ENCODE results near the gene RPS6KA4. TPM values are rescaled to one million over a fixed set of nuclear protein-coding genes. Genes with fewer than 3 reads are reported as not detected.
"Not testable (repeated sequence)": the region's sequence is repeated elsewhere in the genome, so short reads cannot be mapped to it uniquely, and the experiment has no call there.

RPS6KA4 gene
- total RNA-seq, 2 experiments from 2014 or later, result 31.1 to 41.9 TPM

DNA sequence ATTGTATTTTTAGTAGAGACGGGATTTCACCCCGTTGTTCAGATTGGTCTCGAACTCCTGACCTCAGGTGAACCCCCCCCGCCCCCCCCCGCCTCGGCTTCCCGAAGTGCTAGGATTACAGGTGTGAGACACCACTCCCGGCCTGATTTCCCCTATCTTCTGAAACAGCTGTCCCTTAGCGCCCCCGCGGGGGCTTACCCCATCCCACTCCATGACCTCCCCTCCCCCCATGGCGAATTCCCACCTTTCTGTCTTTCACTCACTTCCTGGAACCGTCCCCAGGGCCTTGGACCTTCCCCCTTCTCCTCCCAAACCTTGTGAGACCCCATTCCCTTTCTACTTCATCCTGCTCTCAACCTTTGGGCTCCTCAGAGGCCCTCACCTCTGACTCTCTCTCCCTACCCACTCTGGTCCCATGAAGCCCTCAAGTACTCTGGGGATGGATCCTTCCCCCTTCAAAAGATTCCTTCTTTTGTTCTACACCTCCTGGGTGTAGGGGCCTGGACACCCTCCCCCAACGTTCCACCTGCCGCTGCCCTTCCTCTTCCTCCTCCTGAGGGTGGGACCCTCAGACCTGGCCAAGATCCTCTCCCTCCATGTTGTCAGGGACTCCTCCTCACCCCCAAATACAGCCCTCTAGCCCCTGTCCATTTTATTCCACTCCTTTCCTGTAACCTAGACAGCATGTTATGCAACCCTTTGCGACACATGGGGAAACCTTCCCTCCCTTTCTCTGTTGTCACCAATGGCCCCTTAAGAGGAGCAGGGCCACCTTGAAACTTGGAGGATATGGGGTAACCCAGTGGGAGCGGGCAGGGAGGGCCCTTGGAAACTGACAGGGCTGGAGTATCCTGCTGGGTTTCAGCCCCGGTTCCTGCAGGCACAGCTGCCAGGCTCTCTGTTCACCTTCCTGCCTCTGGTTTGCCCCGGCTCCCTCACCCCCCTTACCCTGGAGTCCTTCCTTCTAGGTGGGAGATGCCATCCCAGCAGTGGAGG is 39.9 kb upstream of the RPS6KA4 start:
- H3K9me3 Mint-ChIP-seq (ENCODE audit: low read depth), result no peaks in the 10 kb centered on the region
- peak overlapping the region; percentile 95 for H3K4me3 Mint-ChIP-seq
- H3K27me3 Mint-ChIP-seq, result no peaks in the 10 kb centered on the region
- peak overlapping the region; percentile 100 for H3K27ac Mint-ChIP-seq
- H3K4me1 Mint-ChIP-seq, result peaks cover 39% of the 10 kb centered on the region
- ATAC-seq (no peak), DNase-seq (peak; percentile 41)
- H3K36me3 Mint-ChIP-seq, result peaks cover 19% of the 10 kb centered on the region
- CTCF ChIA-PET, result interaction anchor here (1.4 to 3.5 kb wide), 9 partner anchors 12 to 369 kb away, joined by 3 to 140 read pairs (median 10); partner anchors contain the start of genes FERMT3 and FKBP2

DNA sequence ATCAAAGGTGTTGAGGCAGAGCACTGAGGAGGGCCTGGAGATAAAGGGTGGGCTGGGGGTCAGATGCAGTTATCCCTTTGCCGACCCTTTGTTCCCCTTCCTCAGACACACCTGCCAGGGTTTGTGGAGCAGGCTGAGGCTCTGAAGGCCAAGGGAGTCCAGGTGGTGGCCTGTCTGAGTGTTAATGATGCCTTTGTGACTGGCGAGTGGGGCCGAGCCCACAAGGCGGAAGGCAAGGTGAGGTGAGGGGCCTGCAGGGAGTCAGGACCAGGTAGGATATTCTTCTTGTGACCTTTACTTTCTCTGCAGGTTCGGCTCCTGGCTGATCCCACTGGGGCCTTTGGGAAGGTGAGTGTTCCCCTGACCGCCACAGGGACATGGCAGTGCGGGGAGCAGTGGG is 38.4 kb upstream of the RPS6KA4 start:
- ATAC-seq (no peak), DNase-seq (no peak)
- CTCF ChIA-PET, result interaction anchor here (1.7 kb wide), 1 partner anchor 11 kb away, joined by 9 read pairs; no protein-coding TSS in a partner anchor
- Mint-ChIP-seq H3K9me3 (ENCODE audit: low read depth) (no peaks in the 10 kb centered on the region), H3K36me3 (peaks cover 16% of the 10 kb centered on the region), H3K4me1 (peaks cover 35% of the 10 kb centered on the region), H3K27me3 (no peaks in the 10 kb centered on the region), H3K4me3 (no peak overlapping the region), H3K27ac (no peak overlapping the region)

DNA sequence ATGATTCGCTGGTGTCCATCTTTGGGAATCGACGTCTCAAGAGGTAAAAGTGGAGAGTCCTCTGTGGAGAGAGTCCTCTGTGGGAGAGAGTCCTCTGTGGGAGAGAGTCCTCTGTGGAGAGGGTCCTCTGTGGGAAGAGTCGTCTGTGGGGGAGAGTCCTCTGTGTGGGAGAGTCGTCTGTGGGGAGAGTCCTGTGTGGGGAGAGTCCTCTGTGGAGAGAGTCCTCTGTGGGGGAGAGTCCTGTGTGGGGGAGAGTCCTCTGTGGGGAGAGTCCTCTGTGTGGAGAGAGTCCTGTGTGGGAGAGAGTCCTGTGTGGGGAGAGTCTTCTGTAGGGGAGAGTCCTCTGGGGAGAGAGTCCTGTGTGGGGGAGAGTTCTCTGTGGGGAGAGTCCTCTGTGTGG is 37.9 kb upstream of the RPS6KA4 start:
- DNase-seq (no peak), ATAC-seq (no peak)
- H3K36me3 Mint-ChIP-seq, result peaks cover 16% of the 10 kb centered on the region
- peak overlapping the region; percentile 52 for H3K27ac Mint-ChIP-seq
- CTCF ChIA-PET, result interaction anchor here (3.5 kb wide), 1 partner anchor 11 kb away, joined by 13 read pairs; no protein-coding TSS in a partner anchor
- no peaks in the 10 kb centered on the region for H3K27me3 Mint-ChIP-seq
- no peak overlapping the region for H3K4me3 Mint-ChIP-seq
- no peaks in the 10 kb centered on the region for H3K9me3 Mint-ChIP-seq (ENCODE audit: low read depth)
- H3K4me1 Mint-ChIP-seq, result peaks cover 35% of the 10 kb centered on the region

DNA sequence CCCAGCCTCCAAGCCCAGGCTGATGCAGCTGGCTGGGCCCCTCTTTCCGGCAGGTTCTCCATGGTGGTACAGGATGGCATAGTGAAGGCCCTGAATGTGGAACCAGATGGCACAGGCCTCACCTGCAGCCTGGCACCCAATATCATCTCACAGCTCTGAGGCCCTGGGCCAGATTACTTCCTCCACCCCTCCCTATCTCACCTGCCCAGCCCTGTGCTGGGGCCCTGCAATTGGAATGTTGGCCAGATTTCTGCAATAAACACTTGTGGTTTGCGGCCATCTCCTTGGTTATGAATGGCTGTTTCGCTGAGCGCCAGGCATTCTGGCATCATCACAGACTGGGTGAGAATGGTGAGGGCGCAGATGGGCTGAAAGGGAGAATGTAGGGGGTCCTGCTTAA is 37.4 kb upstream of the RPS6KA4 start:
- Mint-ChIP-seq H3K4me3 (no peak overlapping the region), H3K9me3 (ENCODE audit: low read depth) (no peaks in the 10 kb centered on the region), H3K36me3 (peaks cover 16% of the 10 kb centered on the region), H3K27me3 (no peaks in the 10 kb centered on the region), H3K4me1 (peaks cover 31% of the 10 kb centered on the region), H3K27ac (no peak overlapping the region)
- ATAC-seq (no peak), DNase-seq (no peak)
- CTCF ChIA-PET, result interaction anchor here (3.5 kb wide), 1 partner anchor 10 kb away, joined by 13 read pairs; no protein-coding TSS in a partner anchor

DNA sequence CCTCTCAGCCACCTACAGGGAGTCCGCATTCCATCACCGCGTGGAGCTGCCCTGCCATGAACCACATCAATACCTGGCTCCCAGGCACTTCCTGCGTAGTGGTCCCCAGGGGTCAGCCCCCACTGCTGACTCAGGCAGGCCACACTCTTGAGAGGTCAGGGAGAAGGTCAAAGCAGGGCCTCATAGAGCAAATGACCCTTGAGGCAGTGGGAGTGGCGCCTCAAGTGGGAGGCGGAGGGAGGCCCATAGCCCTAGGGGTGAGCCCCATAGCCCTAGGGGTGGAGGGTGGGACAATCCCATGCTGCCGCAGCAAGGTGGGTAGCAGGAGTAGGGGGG is 36.1 kb upstream of the RPS6KA4 start:
- H3K9me3 Mint-ChIP-seq (ENCODE audit: low read depth), result no peaks in the 10 kb centered on the region
- H3K4me3 Mint-ChIP-seq, result no peak overlapping the region
- H3K27ac Mint-ChIP-seq, result no peak overlapping the region
- peaks cover 23% of the 10 kb centered on the region for H3K4me1 Mint-ChIP-seq
- H3K27me3 Mint-ChIP-seq, result no peaks in the 10 kb centered on the region
- H3K36me3 Mint-ChIP-seq, result peaks cover 11% of the 10 kb centered on the region
- DNase-seq, result no peak
- ATAC-seq, result no peak
- CTCF ChIA-PET, result interaction anchor here (3.5 kb wide), 1 partner anchor 9 kb away, joined by 13 read pairs; no protein-coding TSS in a partner anchor

DNA sequence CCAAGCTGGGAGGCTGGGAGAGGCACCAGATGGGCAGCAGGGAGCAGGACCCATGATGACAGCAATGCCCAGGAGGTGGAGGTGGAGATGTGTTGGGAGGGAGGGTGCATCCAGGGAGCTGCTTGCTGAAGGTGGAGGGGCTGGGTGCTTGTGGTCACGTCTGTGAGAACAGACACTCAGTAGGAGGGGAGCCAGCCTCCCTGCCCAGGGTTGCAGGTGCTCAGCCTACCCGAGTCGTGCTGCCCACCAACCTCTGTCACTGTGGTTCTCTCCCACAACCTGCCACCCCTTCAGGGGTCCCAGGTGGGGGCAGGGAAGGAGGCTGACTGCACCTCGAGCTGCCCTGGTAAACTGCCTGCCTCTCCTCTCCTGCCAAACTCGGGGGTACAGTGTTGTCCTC is 35.6 kb upstream of the RPS6KA4 start:
- Mint-ChIP-seq H3K4me1 (peaks cover 21% of the 10 kb centered on the region), H3K27ac (no peak overlapping the region), H3K27me3 (no peaks in the 10 kb centered on the region), H3K9me3 (ENCODE audit: low read depth) (no peaks in the 10 kb centered on the region), H3K4me3 (no peak overlapping the region), H3K36me3 (peaks cover 9% of the 10 kb centered on the region)
- ATAC-seq (no peak), DNase-seq (no peak)
- CTCF ChIA-PET, result interaction anchor here (3.5 kb wide), 1 partner anchor 8 kb away, joined by 13 read pairs; no protein-coding TSS in a partner anchor

DNA sequence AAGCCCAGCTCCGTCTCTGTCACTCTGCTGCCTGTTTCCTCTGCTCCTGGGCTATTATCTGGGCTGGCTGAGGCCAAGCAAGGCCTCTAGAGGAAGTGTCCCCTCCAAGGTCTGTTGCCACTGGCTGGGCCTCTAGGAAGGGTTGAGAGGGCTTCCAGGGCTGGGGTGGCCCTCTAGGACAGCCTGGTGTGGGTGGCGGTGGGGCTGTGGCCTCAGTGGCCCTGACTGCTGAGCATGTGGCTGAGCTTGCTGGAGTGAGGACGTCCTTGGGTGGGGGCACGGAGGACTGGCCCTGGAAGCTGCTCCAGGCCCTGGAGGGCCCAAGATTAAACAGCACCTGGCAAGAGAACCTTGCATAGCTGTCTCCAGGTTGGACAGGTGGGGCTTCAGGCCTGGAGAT is 35.0 kb upstream of the RPS6KA4 start:
- not testable (repeated sequence) for H3K9me3 Mint-ChIP-seq (ENCODE audit: low read depth); H3K27ac Mint-ChIP-seq; ATAC-seq; H3K4me3 Mint-ChIP-seq; H3K27me3 Mint-ChIP-seq; H3K36me3 Mint-ChIP-seq; DNase-seq
- H3K4me1 Mint-ChIP-seq, result peaks cover 19% of the 10 kb centered on the region
- CTCF ChIA-PET, result interaction anchor here (3.5 kb wide), 1 partner anchor 8 kb away, joined by 13 read pairs; no protein-coding TSS in a partner anchor

DNA sequence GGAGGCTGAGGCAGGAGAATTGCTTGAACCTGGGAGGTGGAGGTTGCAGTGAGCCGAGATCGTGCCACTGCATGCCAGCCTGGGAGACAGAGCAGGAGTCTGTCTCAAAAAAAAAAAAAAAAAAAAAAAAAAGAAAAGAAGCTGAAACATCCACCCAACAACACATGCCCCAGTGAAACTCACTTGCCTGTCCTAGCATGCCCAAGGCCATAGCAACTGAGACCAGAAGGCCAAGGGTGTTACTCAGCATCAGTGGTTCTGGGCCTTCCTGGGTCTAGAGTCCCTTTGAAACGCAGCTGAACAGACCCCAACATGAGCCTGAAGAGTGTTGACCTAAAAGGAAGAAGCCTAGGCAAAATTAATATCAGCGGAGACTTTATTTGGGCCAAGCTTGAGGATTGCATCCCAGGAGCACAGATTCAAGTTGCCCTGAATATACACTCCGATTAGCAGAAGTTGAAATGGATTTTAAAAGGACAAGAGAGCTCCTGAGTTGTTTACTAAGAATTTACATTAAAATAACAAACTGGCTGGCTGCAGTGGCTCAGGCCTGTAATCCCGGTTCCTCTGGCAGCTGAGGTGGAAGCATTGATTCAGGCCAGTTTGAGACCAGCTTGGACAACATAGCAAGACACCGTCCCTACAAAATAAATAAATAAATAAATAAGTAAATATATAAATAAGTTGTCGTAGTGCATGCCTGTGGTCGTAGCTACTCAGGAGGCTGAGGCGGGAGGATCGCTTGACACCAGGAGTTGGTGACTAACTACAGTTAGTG is 34.1 kb upstream of the RPS6KA4 start:
- H3K4me3 Mint-ChIP-seq, result no peak overlapping the region
- DNase-seq, result no peak
- no peaks in the 10 kb centered on the region for H3K9me3 Mint-ChIP-seq (ENCODE audit: low read depth)
- CTCF ChIA-PET, result interaction anchor here (0.9 to 3.5 kb wide), 2 partner anchors 7 to 20 kb away, joined by 3 to 13 read pairs; no protein-coding TSS in a partner anchor
- ATAC-seq, result no peak
- no peak overlapping the region for H3K27ac Mint-ChIP-seq
- peaks cover 13% of the 10 kb centered on the region for H3K4me1 Mint-ChIP-seq
- H3K27me3 Mint-ChIP-seq, result no peaks in the 10 kb centered on the region
- H3K36me3 Mint-ChIP-seq, result peaks cover 9% of the 10 kb centered on the region

DNA sequence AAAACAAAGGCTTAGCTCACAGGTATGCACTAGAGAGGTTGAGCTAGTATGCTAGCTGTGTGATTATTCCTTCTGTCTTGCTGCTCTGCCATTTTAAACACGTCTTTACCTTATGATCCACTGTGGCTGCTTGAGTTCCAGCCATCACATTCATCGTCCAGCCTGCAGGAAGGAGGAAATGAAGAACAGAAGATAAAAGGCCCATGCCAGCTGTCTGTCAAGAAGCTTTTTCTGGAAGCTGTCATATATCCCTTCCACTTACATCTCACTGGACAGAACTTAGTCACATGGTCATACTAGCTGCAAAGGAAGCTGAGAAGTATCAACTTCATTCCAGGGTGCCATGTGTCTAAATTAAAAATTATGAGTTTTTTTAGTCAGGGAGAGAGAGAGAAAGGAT is 31.6 kb upstream of the RPS6KA4 start:
- peaks cover 25% of the 10 kb centered on the region for H3K4me1 Mint-ChIP-seq
- H3K9me3 Mint-ChIP-seq (ENCODE audit: low read depth), result no peaks in the 10 kb centered on the region
- no peak overlapping the region for H3K27ac Mint-ChIP-seq
- no peaks in the 10 kb centered on the region for H3K27me3 Mint-ChIP-seq
- H3K36me3 Mint-ChIP-seq, result no peaks in the 10 kb centered on the region
- CTCF ChIA-PET, result interaction anchor here (1.2 to 1.4 kb wide), 2 partner anchors 10 to 13 kb away, joined by 3 to 4 read pairs; partner anchors contain the start of genes CCDC88B, PRDX5 and TRMT112
- H3K4me3 Mint-ChIP-seq, result no peak overlapping the region
- no peak for ATAC-seq
- no peak for DNase-seq

DNA sequence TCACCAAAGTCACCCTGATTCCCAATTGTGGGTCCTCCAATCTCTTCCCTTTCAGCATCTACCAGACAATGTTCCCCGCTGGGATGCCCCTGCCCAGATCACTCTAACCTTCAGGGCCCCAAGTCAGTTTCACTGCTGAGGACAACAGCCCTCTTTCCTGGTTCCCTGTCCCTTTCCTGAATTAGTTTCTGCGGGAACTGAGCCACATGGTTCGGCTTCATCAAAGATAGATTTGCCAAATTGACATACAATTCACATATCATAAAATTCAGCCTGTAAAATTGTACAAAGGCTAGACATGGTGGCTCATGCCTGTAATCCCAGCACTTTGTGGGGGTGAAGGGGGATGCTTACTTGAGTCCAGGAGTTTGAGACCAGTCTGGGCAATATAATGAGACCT is 31.0 kb upstream of the RPS6KA4 start:
- CTCF ChIA-PET, result interaction anchor here (1.2 to 1.4 kb wide), 2 partner anchors 10 to 12 kb away, joined by 3 to 4 read pairs; partner anchors contain the start of genes CCDC88B, PRDX5 and TRMT112
- Mint-ChIP-seq H3K9me3 (ENCODE audit: low read depth) (no peaks in the 10 kb centered on the region), H3K36me3 (no peaks in the 10 kb centered on the region), H3K27me3 (no peaks in the 10 kb centered on the region), H3K27ac (no peak overlapping the region), H3K4me1 (peaks cover 27% of the 10 kb centered on the region), H3K4me3 (no peak overlapping the region)
- DNase-seq, result no peak
- no peak for ATAC-seq

DNA sequence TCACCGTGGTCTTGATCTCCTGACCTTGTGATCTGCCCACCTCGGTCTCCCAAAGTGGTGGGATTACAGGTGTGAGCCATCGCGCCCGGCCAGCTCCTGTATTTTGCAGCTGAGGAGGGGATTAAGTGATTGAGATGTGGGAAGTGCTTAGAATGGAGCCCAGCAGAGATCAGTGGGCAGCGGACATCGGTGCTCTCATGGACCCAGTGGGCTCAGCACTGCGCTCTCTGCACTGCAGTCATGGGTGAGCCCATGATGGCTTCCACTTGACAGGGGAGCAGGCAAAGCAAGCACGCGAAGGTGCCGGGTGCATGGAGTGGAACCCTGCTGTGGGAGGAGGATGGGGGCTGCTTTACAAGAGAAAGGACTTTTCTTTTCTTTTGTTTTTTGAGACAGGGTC is 28.1 kb upstream of the RPS6KA4 start:
- no peak for ATAC-seq
- H3K27ac Mint-ChIP-seq, result peak overlapping the region; percentile 53
- no peaks in the 10 kb centered on the region for H3K27me3 Mint-ChIP-seq
- peak; percentile 40 for DNase-seq
- CTCF ChIA-PET, result interaction anchor here (0.6 to 7.7 kb wide), 26 partner anchors 8 to 428 kb away, joined by 3 to 140 read pairs (median 4); partner anchors contain the start of genes CATSPERZ, CCDC88B, ESRRA and FKBP2
- no peaks in the 10 kb centered on the region for H3K9me3 Mint-ChIP-seq (ENCODE audit: low read depth)
- H3K36me3 Mint-ChIP-seq, result peaks cover 9% of the 10 kb centered on the region
- no peak overlapping the region for H3K4me3 Mint-ChIP-seq
- peaks cover 43% of the 10 kb centered on the region for H3K4me1 Mint-ChIP-seq

DNA sequence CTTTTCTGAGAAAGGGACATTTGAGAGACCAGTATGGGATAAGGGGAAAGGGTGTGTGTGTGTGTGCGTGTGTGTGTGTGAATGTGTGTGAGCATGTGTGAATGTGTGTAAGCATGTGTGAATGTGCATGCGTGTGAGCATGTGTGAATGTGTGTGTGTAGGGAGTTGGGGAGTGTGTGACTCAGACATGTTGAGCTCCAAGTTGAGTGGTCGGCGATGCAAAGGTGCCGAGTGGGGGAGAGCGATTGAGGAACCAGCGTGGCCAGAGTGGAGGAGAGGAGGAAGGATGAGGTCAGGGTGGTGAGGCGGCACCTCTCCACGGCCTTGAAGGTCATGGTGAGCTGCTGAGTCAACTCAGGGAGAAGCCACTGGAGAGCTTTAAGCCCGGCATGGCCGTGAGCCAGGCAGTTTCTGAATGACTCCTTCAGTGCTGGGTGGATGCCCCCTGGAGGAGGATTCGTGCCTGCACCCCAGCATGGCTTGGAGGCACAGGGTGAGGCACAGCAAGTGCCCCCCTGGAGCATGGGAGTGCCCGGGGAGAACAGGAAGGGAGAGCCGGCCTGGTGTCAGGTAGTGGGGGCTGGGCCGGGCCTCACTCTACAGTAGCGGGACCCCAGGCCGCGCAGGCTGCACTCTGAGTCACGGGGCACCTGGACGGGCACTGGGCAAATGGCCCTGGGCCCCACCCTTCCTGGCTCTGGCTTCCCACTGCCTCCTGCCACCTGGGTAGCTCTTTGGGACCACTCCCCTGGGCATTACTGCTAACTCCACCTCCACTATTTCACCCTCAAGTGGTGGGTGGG is 27.2 kb upstream of the RPS6KA4 start:
- DNase-seq, result peak; percentile 96
- peak overlapping the region; percentile 83 for H3K27ac Mint-ChIP-seq
- H3K36me3 Mint-ChIP-seq, result peaks cover 9% of the 10 kb centered on the region
- ATAC-seq, result peak; percentile 95
- H3K4me1 Mint-ChIP-seq, result peaks cover 48% of the 10 kb centered on the region
- CTCF ChIA-PET, result interaction anchor here (0.6 to 7.7 kb wide), 33 partner anchors 9 to 413 kb away, joined by 3 to 140 read pairs (median 4); partner anchors contain the start of genes CATSPERZ, CCDC88B, DNAJC4 and ESRRA
- no peaks in the 10 kb centered on the region for H3K27me3 Mint-ChIP-seq
- H3K9me3 Mint-ChIP-seq (ENCODE audit: low read depth), result no peaks in the 10 kb centered on the region
- H3K4me3 Mint-ChIP-seq, result peak overlapping the region; percentile 16

Measured in activated CD8-positive, alpha-beta memory T cell treated with anti-CD3 and anti-CD28 coated beads, Interleukin-2, amount 10 ng/mL, durations not matched to agents 7 days and 5 days (primary cell).